ENCODE data around the gene TFEB.
"Not testable (repeated sequence)": the region's sequence is repeated elsewhere in the genome, so short reads cannot be mapped to it uniquely, and the experiment has no call there.

Gene TFEB

GRCh38 chr6:41735427-41736185 is at the start of gene TFEB:
TFEB (minus strand) TSS chr6:41735608; CDS start chr6:41691213, 44,395 bp downstream.
- peak; percentile 94 for DNase-seq

GRCh38 chr6:41784581-41785171 is 49.3 kb upstream of the TFEB start:
- no peak for DNase-seq

- DNase-seq, result no peak
Measured at GRCh38 chr6:41783106-41783780, 47.8 kb upstream of the TFEB start.

GRCh38 chr6:41781366-41781730 is 45.9 kb upstream of the TFEB start:
- DNase-seq, result no peak

GRCh38 chr6:41780551-41781365 is 45.4 kb upstream of the TFEB start, which contains the start of gene PRICKLE4:
PRICKLE4 (plus strand) TSS chr6:41780782; CDS start chr6:41783474, 2,692 bp downstream.
- DNase-seq, result no peak

- peak; percentile 99 for DNase-seq
Measured at GRCh38 chr6:41779788-41780550, 44.6 kb upstream of the TFEB start, which contains the start of gene FRS3. FRS3 (minus strand) TSS chr6:41779900; CDS start chr6:41776987, 2,913 bp downstream.

GRCh38 chr6:41779336-41779735 is 43.9 kb upstream of the TFEB start:
- DNase-seq, result no peak

GRCh38 chr6:41778895-41779294 is 43.5 kb upstream of the TFEB start:
- DNase-seq, result no peak

GRCh38 chr6:41777551-41778285 is 42.3 kb upstream of the TFEB start:
- no peak for DNase-seq

GRCh38 chr6:41775293-41775882 is 40.0 kb upstream of the TFEB start:
- no peak for DNase-seq

GRCh38 chr6:41774841-41775240 is 39.4 kb upstream of the TFEB start:
- no peak for DNase-seq

- DNase-seq, result no peak
Measured at GRCh38 chr6:41771058-41771983, 35.9 kb upstream of the TFEB start.

GRCh38 chr6:41770381-41771057 is 35.1 kb upstream of the TFEB start:
- DNase-seq, result no peak

- no peak for DNase-seq
Measured at GRCh38 chr6:41769376-41769775, 34.0 kb upstream of the TFEB start.

- no peak for DNase-seq
Measured at GRCh38 chr6:41768545-41769308, 33.3 kb upstream of the TFEB start.

- DNase-seq, result no peak
Measured at GRCh38 chr6:41767112-41767833, 31.9 kb upstream of the TFEB start.

GRCh38 chr6:41766043-41766664 is 30.7 kb upstream of the TFEB start:
- not testable (repeated sequence) for DNase-seq
